GM03348 (cell line): Measurements from ENCODE around the gene PLXNA4.

Experiments used
- DNase-seq: peaks from one replicate; pipeline ENCODE4 v3.0.0; 2012; ENCODE audit warnings: low spot score

Gene PLXNA4

GRCh38 chr7:132112106-132112505 lies 464.2 kb downstream of the PLXNA4 start:
- DNase-seq = no peak

GRCh38 chr7:132110692-132111091 lies 465.6 kb downstream of the PLXNA4 start:
- DNase-seq = no peak

GRCh38 chr7:132109769-132110168 lies 466.5 kb downstream of the PLXNA4 start:
- no peak for DNase-seq

GRCh38 chr7:132108563-132108962 lies 467.7 kb downstream of the PLXNA4 start:
- no peak for DNase-seq

- no peak for DNase-seq
Measured at GRCh38 chr7:132106491-132106890, 469.8 kb downstream of the PLXNA4 start.

GRCh38 chr7:132105096-132105495 lies 471.2 kb downstream of the PLXNA4 start:
- DNase-seq = no peak

GRCh38 chr7:132103718-132104117 lies 472.6 kb downstream of the PLXNA4 start:
- no peak for DNase-seq

- DNase-seq = no peak
Measured at GRCh38 chr7:132102942-132103341, 473.3 kb downstream of the PLXNA4 start.

GRCh38 chr7:132102391-132102790 lies 473.9 kb downstream of the PLXNA4 start:
- DNase-seq = no peak

GRCh38 chr7:132100981-132101380 lies 475.3 kb downstream of the PLXNA4 start:
- DNase-seq = no peak

- no peak for DNase-seq
Measured at GRCh38 chr7:132100483-132100882, 475.8 kb downstream of the PLXNA4 start.

- DNase-seq = no peak
Measured at GRCh38 chr7:132099163-132099562, 477.1 kb downstream of the PLXNA4 start.

GRCh38 chr7:132098327-132098726 lies 477.9 kb downstream of the PLXNA4 start:
- DNase-seq = no peak

- DNase-seq = no peak
Measured at GRCh38 chr7:132097550-132098134, 478.6 kb downstream of the PLXNA4 start.

- no peak for DNase-seq
Measured at GRCh38 chr7:132095111-132095765, 481.0 kb downstream of the PLXNA4 start.

- DNase-seq = no peak
Measured at GRCh38 chr7:132092106-132092505, 484.2 kb downstream of the PLXNA4 start.

- DNase-seq = no peak
Measured at GRCh38 chr7:132091706-132092105, 484.6 kb downstream of the PLXNA4 start.

GRCh38 chr7:132090444-132090843 lies 485.8 kb downstream of the PLXNA4 start:
- no peak for DNase-seq

- DNase-seq = no peak
Measured at GRCh38 chr7:132089356-132089755, 486.9 kb downstream of the PLXNA4 start.

GRCh38 chr7:132087421-132087820 lies 488.8 kb downstream of the PLXNA4 start:
- DNase-seq = no peak

GRCh38 chr7:132084776-132085388 lies 491.4 kb downstream of the PLXNA4 start:
- no peak for DNase-seq

GRCh38 chr7:132083537-132084123 lies 492.6 kb downstream of the PLXNA4 start:
- DNase-seq = no peak

- no peak for DNase-seq
Measured at GRCh38 chr7:132083126-132083525, 493.1 kb downstream of the PLXNA4 start.
